Cerebellar nuclear complex (tissue), 1 donor: ENCODE measurements around the gene SLC6A19.

Experiments used
- DNase-seq, 2 experiments: peaks; one replicate each; lab custom pipeline; 2025; lab: John Stamatoyannopoulos, UW

SLC6A19 gene

GRCh38 chr5:1166370-1166769 lies 35.0 kb upstream of the SLC6A19 start:
- DNase-seq = no peak

- no peak for DNase-seq
Observed at GRCh38 chr5:1167361-1167727, 34.1 kb upstream of the SLC6A19 start.

- DNase-seq = peak in 1 of 2 experiments; percentile 8
Observed at GRCh38 chr5:1167728-1168709, 33.4 kb upstream of the SLC6A19 start.

GRCh38 chr5:1168796-1169195 lies 32.6 kb upstream of the SLC6A19 start:
- DNase-seq = no peak

- DNase-seq = no peak
Observed at GRCh38 chr5:1169211-1170115, 31.9 kb upstream of the SLC6A19 start.

- DNase-seq = no peak
Observed at GRCh38 chr5:1171340-1171941, 30.0 kb upstream of the SLC6A19 start.

- DNase-seq = no peak
Observed at GRCh38 chr5:1172007-1172581, 29.3 kb upstream of the SLC6A19 start.

- no peak for DNase-seq
Observed at GRCh38 chr5:1172670-1173404, 28.6 kb upstream of the SLC6A19 start.

- DNase-seq = no peak
Observed at GRCh38 chr5:1173485-1174070, 27.8 kb upstream of the SLC6A19 start.

GRCh38 chr5:1174122-1174936 lies 27.1 kb upstream of the SLC6A19 start:
- DNase-seq = no peak

GRCh38 chr5:1175015-1175414 lies 26.4 kb upstream of the SLC6A19 start:
- DNase-seq = no peak

GRCh38 chr5:1175801-1176472 lies 25.5 kb upstream of the SLC6A19 start:
- no peak for DNase-seq

- DNase-seq = no peak
Observed at GRCh38 chr5:1176473-1177391, 24.7 kb upstream of the SLC6A19 start.

GRCh38 chr5:1177826-1178528 lies 23.4 kb upstream of the SLC6A19 start:
- no peak for DNase-seq

GRCh38 chr5:1178529-1179382 lies 22.6 kb upstream of the SLC6A19 start:
- no peak for DNase-seq

- DNase-seq = no peak
Observed at GRCh38 chr5:1179383-1179715, 22.0 kb upstream of the SLC6A19 start.

- no peak for DNase-seq
Observed at GRCh38 chr5:1180096-1180495, 21.3 kb upstream of the SLC6A19 start.
